H1 (cell line): Measurements from ENCODE around the gene ALKBH1.

Experiments used
- ASH2L ChIP-seq: fragments of 200-600, 300-600 bp; sonication (generic); IDR thresholded peaks from one replicate; pipeline ENCODE4 v1.7.1; 2017; ENCODE audit warnings: low read length
- CTCF ChIP-seq, 3 experiments: IDR thresholded peaks; 1 replicate in 2 of 3; 2 replicates in 1 of 3; pipeline versions ENCODE4 v1.5.1 to v1.6.1; 2011; ENCODE audit warnings: low read length in 3 of 3, mild to moderate bottlenecking in 3 of 3, inconsistent platforms in 2 of 3, low read depth in 1 of 3, moderate library complexity in 1 of 3; ENCODE audit not compliant: insufficient read depth in 1 of 3; ENCODE audit errors: control extremely low read depth in 1 of 3
- EZH2 ChIP-seq: fragments of 200-600 bp; sonication (generic); IDR thresholded peaks from 2 replicates; pipeline ENCODE4 v1.7.1; 2012; ENCODE audit warnings: low read depth, mild to moderate bottlenecking, moderate library complexity, low read length, inconsistent platforms; ENCODE audit not compliant: severe bottlenecking
- POLR2A ChIP-seq, 2 experiments: IDR thresholded peaks; 1 replicate in 1 of 2; 2 replicates in 1 of 2; pipeline ENCODE4 v1.6.1; 2011; ENCODE audit warnings: low read depth in 2 of 2, low read length in 2 of 2, mild to moderate bottlenecking in 2 of 2; ENCODE audit errors: control extremely low read depth in 1 of 2
- SRF ChIP-seq: IDR thresholded peaks from 2 replicates; pipeline ENCODE4 v1.6.1; 2011; ENCODE audit warnings: mild to moderate bottlenecking, low read depth, low read length, moderate library complexity
- TAF1 ChIP-seq: IDR thresholded peaks from 2 replicates; pipeline ENCODE4 v1.6.1; 2011; ENCODE audit warnings: mild to moderate bottlenecking, low read depth, low read length
- USF2 ChIP-seq: IDR thresholded peaks from 2 replicates; pipeline ENCODE4 v1.6.1; 2011; ENCODE audit warnings: low read length, improper control_type of control experiment

- TF ChIP-seq SRF (no peak), TAF1 (no peak), USF2 (no peak), ASH2L (no peak), CTCF (IDR thresholded peaks at IDR 0.05; ENCODE audit: control extremely low read depth in 1 of 3, insufficient read depth in 1 of 3, low read depth in 1 of 3, low read length in 3 of 3) (no peak), POLR2A (IDR thresholded peaks at IDR 0.05; ENCODE audit: control extremely low read depth in 1 of 2, low read depth in 2 of 2, low read length in 2 of 2) (no peak), EZH2 (no peak)
Observed at GRCh38 chr14:77645520-77646230, 62.1 kb downstream of the ALKBH1 start.
